GM12878 (cell line): ENCODE results near the gene LYG2. TPM values are rescaled to one million over a fixed set of nuclear protein-coding genes. Genes with fewer than 3 reads are reported as not detected.

ENCODE experiments used
- ATAC-seq: fragments of 200-7000 bp; cut with Tn5 transposase; 3 replicates; pipeline ENCODE4 v1.9.1; 2020; ENCODE audit warnings: mild to moderate bottlenecking, moderate library complexity
- BruUV-seq: library from RNA; stranded (reverse); fragments of 400-500 nt; replicated peaks from 2 replicates; lab custom pipeline; 2021; lab: Mats Ljungman, UMichigan
- CTCF ChIA-PET: fragments of 300-600 bp; sonication (Branson Sonifier 250); formaldehyde crosslinking; extraction: SDS; loops from one replicate; lab custom pipeline; 2021; ENCODE audit warnings: inconsistent platforms; lab: Yijun Ruan, JAX
- POLR2A ChIA-PET: fragments of 350-600 bp; formaldehyde crosslinking; extraction: SDS; loops from one replicate; lab custom pipeline; 2021; ENCODE audit warnings: inconsistent platforms; lab: Charles Lee
- RAD21 ChIA-PET: fragments of 300-600 bp; sonication (Branson Sonifier 250); formaldehyde crosslinking; loops from one replicate; lab custom pipeline; 2023; ENCODE audit warnings: antibody characterized with exemption; ENCODE audit not compliant: unreplicated experiment; lab: Charles Lee
- SMC1A ChIA-PET: fragments of 300-600 bp; sonication (Branson Sonifier 250); formaldehyde crosslinking; loops from one replicate; lab custom pipeline; 2023; ENCODE audit not compliant: unreplicated experiment, uncharacterized antibody; lab: Charles Lee
- DNase-seq: peaks from one replicate; pipeline ENCODE4 v3.0.0-alpha.2; 2011; ENCODE audit warnings: low read depth, low spot score
- FAIRE-seq: peaks from 3 replicates; lab custom pipeline; 2011; peaks lifted over from hg19 to GRCh38; lab: Jason Lieb, UNC
- H2AFZ ChIP-seq: 2 replicates; pipeline ENCODE4 v1.6.0; 2011; ENCODE audit warnings: low read depth, low read length, control low read depth; ENCODE audit not compliant: control insufficient read depth
- H3K27ac ChIP-seq: 2 replicates; pipeline ENCODE4 v1.5.1; 2011; ENCODE audit warnings: control low read depth; ENCODE audit not compliant: control insufficient read depth, insufficient read depth
- H3K27me3 ChIP-seq, 2 experiments: replicated peaks in 1 of 2; 2 replicates each; pipeline versions ENCODE4 v1.6.0 to v1.6.1; 2011; ENCODE audit warnings: low read length in 1 of 2; ENCODE audit not compliant: control insufficient read depth in 2 of 2, insufficient read depth in 2 of 2
- H3K36me3 ChIP-seq, 2 experiments: 2 replicates each; pipeline ENCODE4 v1.5.1; 2011; ENCODE audit warnings: low read length in 1 of 2; ENCODE audit not compliant: control insufficient read depth in 2 of 2, insufficient read depth in 2 of 2
- H3K4me1 ChIP-seq: 2 replicates; pipeline ENCODE4 v1.6.1; 2011; ENCODE audit warnings: mild to moderate bottlenecking, low read length, moderate library complexity, mixed read lengths; ENCODE audit not compliant: control insufficient read depth, insufficient read depth
- H3K4me2 ChIP-seq: 2 replicates; pipeline ENCODE4 v1.6.0; 2011; ENCODE audit warnings: control low read depth; ENCODE audit not compliant: control insufficient read depth, insufficient read depth
- H3K4me3 ChIP-seq: fragments of 200-600 bp; sonication (generic); 2 replicates; pipeline ENCODE4 v1.5.1; 2016
- H3K79me2 ChIP-seq: 2 replicates; pipeline ENCODE4 v1.6.0; 2011; ENCODE audit warnings: low read length; ENCODE audit not compliant: control insufficient read depth, insufficient read depth
- H3K9ac ChIP-seq: 2 replicates; pipeline ENCODE4 v1.8.0; 2011; ENCODE audit warnings: low read length, control low read depth, mixed read lengths; ENCODE audit not compliant: control insufficient read depth, insufficient read depth
- H3K9me3 ChIP-seq: replicated peaks from 3 replicates; pipeline ENCODE4 v1.5.1; 2011; ENCODE audit warnings: mild to moderate bottlenecking, low read length; ENCODE audit not compliant: control insufficient read depth, insufficient read depth
- H4K20me1 ChIP-seq: 2 replicates; pipeline ENCODE4 v1.6.0; 2011; ENCODE audit not compliant: control insufficient read depth, insufficient read depth
- HDAC2 ChIP-seq: fragments of 200-600 bp; sonication (generic); IDR thresholded peaks from 2 replicates; pipeline ENCODE4 v1.6.1; 2017
- IKZF2 ChIP-seq, 2 experiments: fragments of 450-650 bp; IDR thresholded peaks; 2 replicates each; pipeline ENCODE4 v1.6.1; 2017; ENCODE audit warnings: mild to moderate bottlenecking in 2 of 2, moderate library complexity in 2 of 2
- IRF4 ChIP-seq: IDR thresholded peaks from 2 replicates; pipeline ENCODE4 v1.6.1; 2011; ENCODE audit warnings: low read depth, low read length
- KLF5 ChIP-seq: fragments of 450-650 bp; IDR thresholded peaks from 2 replicates; pipeline ENCODE4 v1.6.1; 2014; ENCODE audit warnings: mild to moderate bottlenecking; ENCODE audit not compliant: partially characterized antibody
- ZSCAN29 ChIP-seq: fragments of 450-650 bp; IDR thresholded peaks from 2 replicates; pipeline ENCODE4 v1.6.1; 2017; ENCODE audit warnings: mild to moderate bottlenecking, moderate library complexity
- WGBS: methylation state at CpG from one replicate; pipeline ENCODE4 v1.1.6; 2016; ENCODE audit warnings: low lambda C conversion rate; ENCODE audit not compliant: insufficient replicate concordance, insufficient coverage; ENCODE audit errors: missing lambda C conversion rate; 5-methylcytosine and 5-hydroxymethylcytosine counted together
- in situ Hi-C: fragments of 300-500 bp; cut with MboI; formaldehyde crosslinking; loops from 9 replicates; pipeline ENCODE4 v1.14.3; 2018; ENCODE audit warnings: mixed read lengths
- intact Hi-C: fragments of 100-400 bp; cut with micrococcal nuclease; formaldehyde crosslinking; loops from one replicate; pipeline ENCODE4 v1.14.2; 2022; ENCODE audit not compliant: unreplicated experiment
- polyA plus RNA-seq, 11 experiments: library from polyadenylated mRNA; depleted of rRNA in 4 of 11; unstranded in 6 of 11; stranded (reverse) in 5 of 11; fragments of >200 nt; fragmentation: Nextera tagmentation in 4 of 11; fragmentation: Illumina TruSeq in 1 of 11; extraction: Ambion mirVana in 4 of 11; extraction: Trizol in 1 of 11; gene quantifications; 1 replicate in 1 of 11; 2 replicates in 10 of 11; pipeline versions ENCODE4 v1.2.1 to v1.2.3, GENCODE V29; 2011 to 2016; ENCODE audit warnings: inconsistent platforms in 2 of 11, missing spikeins in 2 of 11, low read depth in 1 of 11
- total RNA-seq, 4 experiments: library from RNA; depleted of rRNA in 3 of 4; stranded (reverse); fragments of >200 nt in 3 of 4; fragmentation: Illumina TruSeq in 1 of 4; extraction: Trizol in 1 of 4; gene quantifications; 2 replicates each; pipeline versions ENCODE4 v1.2.1 to v1.2.3, GENCODE V29; 2013 to 2021
- TF ChIP-seq, protein P1 (sequence below): fragments of 450-650 bp; IDR thresholded peaks from 2 replicates; pipeline ENCODE4 v1.6.1; 2017; ENCODE audit warnings: borderline replicate concordance
- TF ChIP-seq, protein P2 (sequence below): IDR thresholded peaks from 2 replicates; pipeline ENCODE4 v1.6.1; 2011; ENCODE audit warnings: low read depth, low read length, improper control_type of control experiment, borderline replicate concordance

LYG2 gene
- total and polyA plus RNA-seq, 10 of the 15 experiments (the other 5 are each of a cell fraction or from before 2014, with no cell fraction given): 0.11 to 0.95 (median 0.37) TPM; not detected in 6

DNA sequence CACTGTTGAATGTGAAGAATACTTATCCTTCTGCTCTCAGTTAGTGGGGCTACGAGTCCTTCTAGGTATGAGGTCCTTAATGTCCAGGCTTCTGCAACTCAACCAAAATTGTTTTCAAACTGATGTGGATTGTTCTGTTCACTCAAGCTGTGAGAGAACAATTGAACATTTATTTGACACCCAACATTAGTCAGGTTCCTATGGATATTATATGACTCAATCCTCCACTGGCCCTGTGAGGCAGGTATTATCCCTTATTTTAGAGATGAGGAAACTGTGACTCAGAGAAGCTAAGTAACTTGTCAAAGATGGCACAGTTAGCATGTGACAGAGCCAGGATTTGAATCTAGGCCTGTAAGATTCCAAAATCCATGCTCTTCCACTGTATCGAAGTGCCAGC, 1.2 kb upstream of the LYG2 start (continued):
- TF ChIP-seq, protein P1, sequence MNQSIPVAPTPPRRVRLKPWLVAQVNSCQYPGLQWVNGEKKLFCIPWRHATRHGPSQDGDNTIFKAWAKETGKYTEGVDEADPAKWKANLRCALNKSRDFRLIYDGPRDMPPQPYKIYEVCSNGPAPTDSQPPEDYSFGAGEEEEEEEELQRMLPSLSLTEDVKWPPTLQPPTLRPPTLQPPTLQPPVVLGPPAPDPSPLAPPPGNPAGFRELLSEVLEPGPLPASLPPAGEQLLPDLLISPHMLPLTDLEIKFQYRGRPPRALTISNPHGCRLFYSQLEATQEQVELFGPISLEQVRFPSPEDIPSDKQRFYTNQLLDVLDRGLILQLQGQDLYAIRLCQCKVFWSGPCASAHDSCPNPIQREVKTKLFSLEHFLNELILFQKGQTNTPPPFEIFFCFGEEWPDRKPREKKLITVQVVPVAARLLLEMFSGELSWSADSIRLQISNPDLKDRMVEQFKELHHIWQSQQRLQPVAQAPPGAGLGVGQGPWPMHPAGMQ: no peak

DNA sequence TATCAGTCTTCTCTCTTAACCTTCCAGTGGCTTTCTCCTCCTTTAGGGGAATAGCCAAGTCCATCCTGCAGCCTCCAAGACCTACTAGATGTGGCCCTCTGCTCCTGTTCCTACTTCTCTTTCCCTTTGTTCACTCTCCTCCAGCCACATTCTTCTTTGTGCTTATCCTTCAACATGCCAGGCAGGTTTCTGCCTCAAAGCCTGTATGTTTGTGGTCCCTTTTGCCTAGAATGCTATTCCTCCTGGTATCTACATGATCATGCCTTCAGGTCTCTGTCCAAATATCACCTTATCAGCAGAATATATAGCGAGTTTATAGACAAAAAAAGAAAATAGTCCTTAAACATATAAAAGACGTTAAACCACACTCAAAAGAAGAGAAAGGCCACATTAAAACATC, 5.5 kb downstream of the LYG2 start:
- H3K9me3 ChIP-seq: no peaks in the 10 kb centered on the region
- DNase-seq (no peak), ATAC-seq (no peak), FAIRE-seq (no peak)
- in situ Hi-C loops (no loop called here), intact Hi-C loops (no loop called here)
- no peak overlapping the region for H3K27ac ChIP-seq
- no peak for TF ChIP-seq IRF4
- TF ChIP-seq KLF5: no peak
- TF ChIP-seq, protein P2, sequence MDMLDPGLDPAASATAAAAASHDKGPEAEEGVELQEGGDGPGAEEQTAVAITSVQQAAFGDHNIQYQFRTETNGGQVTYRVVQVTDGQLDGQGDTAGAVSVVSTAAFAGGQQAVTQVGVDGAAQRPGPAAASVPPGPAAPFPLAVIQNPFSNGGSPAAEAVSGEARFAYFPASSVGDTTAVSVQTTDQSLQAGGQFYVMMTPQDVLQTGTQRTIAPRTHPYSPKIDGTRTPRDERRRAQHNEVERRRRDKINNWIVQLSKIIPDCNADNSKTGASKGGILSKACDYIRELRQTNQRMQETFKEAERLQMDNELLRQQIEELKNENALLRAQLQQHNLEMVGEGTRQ: no peak
- no peak for TF ChIP-seq IKZF2 (IDR thresholded peaks at IDR 0.05)
- no peak for TF ChIP-seq ZSCAN29
- TF ChIP-seq HDAC2: no peak
- BruUV-seq: no TSS peak
- no peaks in the 10 kb centered on the region for H3K4me1 ChIP-seq
- no peak overlapping the region for H3K9ac ChIP-seq
- no peaks in the 10 kb centered on the region for H3K27me3 ChIP-seq
- H3K4me3 ChIP-seq: no peak overlapping the region
- H4K20me1 ChIP-seq: no peaks in the 10 kb centered on the region
- H3K36me3 ChIP-seq: no peaks in the 10 kb centered on the region
- SMC1A ChIA-PET: no interaction called here
- RAD21 ChIA-PET: no interaction called here
- CTCF ChIA-PET: no interaction called here
- H2AFZ ChIP-seq: no peak overlapping the region
- POLR2A ChIA-PET: no interaction called here
- H3K4me2 ChIP-seq: no peak overlapping the region
- H3K79me2 ChIP-seq: no peaks in the 10 kb centered on the region
- 43% methylated on average over 2 of the region's 2 CpGs for WGBS
